Neural cell (in vitro differentiated cells): ENCODE results near the gene DNAAF3. TPM values are rescaled to one million over a fixed set of nuclear protein-coding genes. Genes with fewer than 3 reads are reported as not detected.

Experiments
- H2AFZ ChIP-seq: fragments of 200-600, 300-800 bp; sonication (generic), shearing (Covaris generic); 2 replicates; pipeline ENCODE4 v1.6.0; 2014; ENCODE audit warnings: low read depth, mild to moderate bottlenecking, antibody characterized with exemption, low read length, moderate library complexity
- H3F3A ChIP-seq: fragments of 200-600 bp; shearing (Covaris generic); 2 replicates; pipeline ENCODE4 v1.6.1; 2016; ENCODE audit warnings: mild to moderate bottlenecking, moderate library complexity, mixed read lengths, antibody characterized with exemption, low read length; ENCODE audit not compliant: insufficient read depth, poor library complexity, severe bottlenecking
- H3K27ac ChIP-seq: fragments of 200-600, 300-800 bp; sonication (generic), shearing (Covaris generic); 2 replicates; pipeline ENCODE4 v1.5.1; 2014; ENCODE audit warnings: mild to moderate bottlenecking, low read length, moderate library complexity
- H3K27me3 ChIP-seq: fragments of 300-800, 200-600 bp; sonication (generic), shearing (Covaris generic); 2 replicates; pipeline ENCODE4 v1.6.0; 2014; ENCODE audit warnings: mild to moderate bottlenecking, low read depth, low read length, moderate library complexity; ENCODE audit not compliant: insufficient read depth
- H3K36me3 ChIP-seq: fragments of 300-800, 200-600 bp; sonication (generic), shearing (Covaris generic); 2 replicates; pipeline ENCODE4 v1.5.1; 2014; ENCODE audit warnings: mild to moderate bottlenecking, antibody characterized with exemption, low read length, moderate library complexity; ENCODE audit not compliant: insufficient read depth
- H3K4me2 ChIP-seq: fragments of 300-800, 200-600 bp; sonication (generic), shearing (Covaris generic); 2 replicates; pipeline ENCODE4 v1.6.0; 2014; ENCODE audit warnings: mild to moderate bottlenecking, low read length
- H3K4me3 ChIP-seq: fragments of 300-800, 200-600 bp; sonication (generic), shearing (Covaris generic); 2 replicates; pipeline ENCODE4 v1.5.1; 2014; ENCODE audit warnings: mild to moderate bottlenecking, low read length, moderate library complexity
- H3K79me2 ChIP-seq: fragments of 200-600 bp; shearing (Covaris generic); replicated peaks from 2 replicates; pipeline ENCODE4 v1.6.0; 2014; ENCODE audit warnings: mild to moderate bottlenecking, low read length, moderate library complexity; ENCODE audit not compliant: insufficient read depth
- H3K9ac ChIP-seq: fragments of 300-800, 200-600 bp; sonication (generic), shearing (Covaris generic); 2 replicates; pipeline ENCODE4 v1.6.1; 2016; ENCODE audit warnings: mild to moderate bottlenecking, low read length, mixed read lengths
- H3K9me2 ChIP-seq: fragments of 200-600 bp; shearing (Covaris generic); 2 replicates; pipeline ENCODE4 v1.6.1; 2016; ENCODE audit warnings: mild to moderate bottlenecking, low read length, mixed read lengths; ENCODE audit not compliant: insufficient read depth
- H3K9me3 ChIP-seq: fragments of 200-600, 300-800 bp; sonication (generic), shearing (Covaris generic); 2 replicates; pipeline ENCODE4 v1.6.1; 2016; ENCODE audit warnings: mild to moderate bottlenecking, mixed run types, low read length, moderate library complexity, mixed read lengths
- H4K20me1 ChIP-seq: fragments of 200-600 bp; shearing (Covaris generic); 2 replicates; pipeline ENCODE4 v1.6.1; 2016; ENCODE audit warnings: mild to moderate bottlenecking, mixed run types; ENCODE audit not compliant: insufficient read depth
- EP300 ChIP-seq: fragments of 450-650 bp; conservative IDR thresholded peaks from 2 replicates; pipeline ENCODE4 v1.6.1; 2014; ENCODE audit warnings: antibody characterized with exemption, mild to moderate bottlenecking, moderate library complexity; ENCODE audit not compliant: poor library complexity, severe bottlenecking
- EZH2 ChIP-seq: fragments of 200-600, 300-800 bp; shearing (Covaris generic), sonication (generic); IDR thresholded peaks from 2 replicates; pipeline ENCODE4 v1.6.1; 2014; ENCODE audit warnings: antibody characterized with exemption, low read length, borderline replicate concordance, mild to moderate bottlenecking; ENCODE audit not compliant: insufficient read depth, poor library complexity, severe bottlenecking
- MXI1 ChIP-seq: fragments of 450-650 bp; conservative IDR thresholded peaks from 2 replicates; pipeline ENCODE4 v1.6.1; 2014; ENCODE audit warnings: antibody characterized with exemption, mild to moderate bottlenecking; ENCODE audit not compliant: poor library complexity, severe bottlenecking
- POLR2AphosphoS5 ChIP-seq: IDR thresholded peaks from 2 replicates; pipeline ENCODE4 v1.6.1; 2012
- RAD21 ChIP-seq: fragments of 450-650 bp; conservative IDR thresholded peaks from 2 replicates; pipeline ENCODE4 v1.6.1; 2014; ENCODE audit warnings: antibody characterized with exemption, mild to moderate bottlenecking, moderate library complexity
- SMC3 ChIP-seq: fragments of 450-650 bp; conservative IDR thresholded peaks from 2 replicates; pipeline ENCODE4 v1.6.1; 2014; ENCODE audit warnings: antibody characterized with exemption, mild to moderate bottlenecking, moderate library complexity; ENCODE audit not compliant: poor library complexity
- TAF1 ChIP-seq: IDR thresholded peaks from 2 replicates; pipeline ENCODE4 v1.6.1; 2012; ENCODE audit warnings: low read depth
- polyA plus RNA-seq: library from polyadenylated mRNA; depleted of rRNA; stranded (reverse); fragments of >200 nt; gene quantifications from 2 replicates; pipeline ENCODE4 v1.2.3, GENCODE V29; 2014
- TF ChIP-seq, protein P1 (sequence below): fragments of 450-650 bp; IDR thresholded peaks from 2 replicates; pipeline ENCODE4 v1.5.1; 2014; ENCODE audit warnings: antibody characterized with exemption, mild to moderate bottlenecking, moderate library complexity; ENCODE audit not compliant: poor library complexity, severe bottlenecking
- TF ChIP-seq, protein P2 (sequence below): IDR thresholded peaks from 2 replicates; pipeline ENCODE4 v1.6.1; 2012; ENCODE audit warnings: borderline replicate concordance

Gene DNAAF3
- polyA plus RNA-seq, 1 donor from 2014 or later, result 0.38 TPM

DNA sequence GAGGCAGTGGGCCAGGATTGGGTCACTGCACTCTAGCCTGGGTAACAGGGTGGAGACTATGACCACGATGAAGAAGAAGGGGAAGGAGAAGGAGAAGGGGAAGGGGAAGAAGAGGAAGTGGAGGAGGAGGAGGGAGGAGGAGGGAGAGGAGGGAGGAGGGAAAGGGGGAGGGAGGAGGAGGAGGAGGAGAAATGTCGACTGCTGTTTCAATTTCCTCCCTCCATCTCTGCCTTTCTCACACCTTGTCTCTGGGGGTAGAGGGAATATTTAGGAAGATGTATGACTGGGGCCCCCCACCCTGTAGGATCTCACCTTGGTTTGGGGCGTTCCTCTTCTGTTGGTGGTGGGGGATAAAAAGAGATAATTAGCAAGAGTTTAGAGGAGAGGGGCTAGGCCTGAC is 21.2 kb downstream of the DNAAF3 start:
- no peaks in the 10 kb centered on the region for H4K20me1 ChIP-seq
- H3K4me3 ChIP-seq, result no peak overlapping the region
- H2AFZ ChIP-seq, result no peak overlapping the region
- no peak for TF ChIP-seq RAD21
- no peak for TF ChIP-seq EZH2
- TF ChIP-seq, protein P1, sequence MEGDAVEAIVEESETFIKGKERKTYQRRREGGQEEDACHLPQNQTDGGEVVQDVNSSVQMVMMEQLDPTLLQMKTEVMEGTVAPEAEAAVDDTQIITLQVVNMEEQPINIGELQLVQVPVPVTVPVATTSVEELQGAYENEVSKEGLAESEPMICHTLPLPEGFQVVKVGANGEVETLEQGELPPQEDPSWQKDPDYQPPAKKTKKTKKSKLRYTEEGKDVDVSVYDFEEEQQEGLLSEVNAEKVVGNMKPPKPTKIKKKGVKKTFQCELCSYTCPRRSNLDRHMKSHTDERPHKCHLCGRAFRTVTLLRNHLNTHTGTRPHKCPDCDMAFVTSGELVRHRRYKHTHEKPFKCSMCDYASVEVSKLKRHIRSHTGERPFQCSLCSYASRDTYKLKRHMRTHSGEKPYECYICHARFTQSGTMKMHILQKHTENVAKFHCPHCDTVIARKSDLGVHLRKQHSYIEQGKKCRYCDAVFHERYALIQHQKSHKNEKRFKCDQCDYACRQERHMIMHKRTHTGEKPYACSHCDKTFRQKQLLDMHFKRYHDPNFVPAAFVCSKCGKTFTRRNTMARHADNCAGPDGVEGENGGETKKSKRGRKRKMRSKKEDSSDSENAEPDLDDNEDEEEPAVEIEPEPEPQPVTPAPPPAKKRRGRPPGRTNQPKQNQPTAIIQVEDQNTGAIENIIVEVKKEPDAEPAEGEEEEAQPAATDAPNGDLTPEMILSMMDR, result no peak
- no peak for TF ChIP-seq EP300
- TF ChIP-seq, protein P2, sequence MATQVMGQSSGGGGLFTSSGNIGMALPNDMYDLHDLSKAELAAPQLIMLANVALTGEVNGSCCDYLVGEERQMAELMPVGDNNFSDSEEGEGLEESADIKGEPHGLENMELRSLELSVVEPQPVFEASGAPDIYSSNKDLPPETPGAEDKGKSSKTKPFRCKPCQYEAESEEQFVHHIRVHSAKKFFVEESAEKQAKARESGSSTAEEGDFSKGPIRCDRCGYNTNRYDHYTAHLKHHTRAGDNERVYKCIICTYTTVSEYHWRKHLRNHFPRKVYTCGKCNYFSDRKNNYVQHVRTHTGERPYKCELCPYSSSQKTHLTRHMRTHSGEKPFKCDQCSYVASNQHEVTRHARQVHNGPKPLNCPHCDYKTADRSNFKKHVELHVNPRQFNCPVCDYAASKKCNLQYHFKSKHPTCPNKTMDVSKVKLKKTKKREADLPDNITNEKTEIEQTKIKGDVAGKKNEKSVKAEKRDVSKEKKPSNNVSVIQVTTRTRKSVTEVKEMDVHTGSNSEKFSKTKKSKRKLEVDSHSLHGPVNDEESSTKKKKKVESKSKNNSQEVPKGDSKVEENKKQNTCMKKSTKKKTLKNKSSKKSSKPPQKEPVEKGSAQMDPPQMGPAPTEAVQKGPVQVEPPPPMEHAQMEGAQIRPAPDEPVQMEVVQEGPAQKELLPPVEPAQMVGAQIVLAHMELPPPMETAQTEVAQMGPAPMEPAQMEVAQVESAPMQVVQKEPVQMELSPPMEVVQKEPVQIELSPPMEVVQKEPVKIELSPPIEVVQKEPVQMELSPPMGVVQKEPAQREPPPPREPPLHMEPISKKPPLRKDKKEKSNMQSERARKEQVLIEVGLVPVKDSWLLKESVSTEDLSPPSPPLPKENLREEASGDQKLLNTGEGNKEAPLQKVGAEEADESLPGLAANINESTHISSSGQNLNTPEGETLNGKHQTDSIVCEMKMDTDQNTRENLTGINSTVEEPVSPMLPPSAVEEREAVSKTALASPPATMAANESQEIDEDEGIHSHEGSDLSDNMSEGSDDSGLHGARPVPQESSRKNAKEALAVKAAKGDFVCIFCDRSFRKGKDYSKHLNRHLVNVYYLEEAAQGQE, result no peak
- TF ChIP-seq POLR2AphosphoS5, result no peak
- TF ChIP-seq TAF1, result no peak
- no peak for TF ChIP-seq SMC3
- no peak for TF ChIP-seq MXI1
- H3K27me3 ChIP-seq, result peaks cover 19% of the 10 kb centered on the region
- H3F3A ChIP-seq, result no peaks in the 10 kb centered on the region
- no peak overlapping the region for H3K9ac ChIP-seq
- no peaks in the 10 kb centered on the region for H3K9me3 ChIP-seq
- no peaks in the 10 kb centered on the region for H3K9me2 ChIP-seq
- H3K36me3 ChIP-seq, result no peaks in the 10 kb centered on the region
- H3K27ac ChIP-seq, result no peak overlapping the region
- H3K79me2 ChIP-seq, result no peaks in the 10 kb centered on the region
- H3K4me2 ChIP-seq, result no peak overlapping the region

- Histone ChIP-seq H3K27ac (no peak overlapping the region), H3K9ac (no peak overlapping the region), H3K27me3 (peaks cover 15% of the 10 kb centered on the region), H3K4me2 (no peak overlapping the region), H3K9me3 (no peaks in the 10 kb centered on the region), H3K9me2 (no peaks in the 10 kb centered on the region), H3K4me3 (no peak overlapping the region), H4K20me1 (no peaks in the 10 kb centered on the region), H3K79me2 (no peaks in the 10 kb centered on the region), H3F3A (no peaks in the 10 kb centered on the region), H3K36me3 (no peaks in the 10 kb centered on the region), H2AFZ (no peak overlapping the region)
- TF ChIP-seq MXI1 (no peak), TAF1 (no peak), POLR2AphosphoS5 (no peak), SMC3 (no peak), EZH2 (no peak), EP300 (no peak), RAD21 (no peak)
- TF ChIP-seq, protein P1, result no peak
- TF ChIP-seq, protein P2, result no peak
Observed at GRCh38 chr19:55141696-55142095, 24.7 kb downstream of the DNAAF3 start.
